HL-60 (cell line): ENCODE data around the gene ZNF783.
"Not testable (repeated sequence)": the region's sequence is repeated elsewhere in the genome, so short reads cannot be mapped to it uniquely, and the experiment has no call there.

Experiments
- CTCF ChIP-seq: IDR thresholded peaks from one replicate; pipeline ENCODE4 v1.5.1; 2011; ENCODE audit warnings: low read length, control low read depth, inconsistent platforms; ENCODE audit not compliant: insufficient read depth
- GABPA ChIP-seq: IDR thresholded peaks from 2 replicates; pipeline ENCODE4 v1.6.1; 2012; ENCODE audit warnings: low read depth
- REST ChIP-seq: IDR thresholded peaks from 2 replicates; pipeline ENCODE4 v1.6.1; 2012; ENCODE audit warnings: low read depth; ENCODE audit not compliant: insufficient replicate concordance

- TF ChIP-seq CTCF, GABPA, REST: not testable (repeated sequence)
Measured at GRCh38 chr7:149226366-149226765, 35.6 kb upstream of the ZNF783 start.
